GM21825 (cell line): ENCODE results near the gene CLIC5.

Experiments
- ATAC-seq: cut with Tn5 transposase; IDR thresholded peaks from one replicate; pipeline ENCODE4 v1.9.1; 2021; ENCODE audit warnings: mild to moderate bottlenecking, moderate library complexity; ENCODE audit not compliant: unreplicated experiment

The CLIC5 gene

DNA sequence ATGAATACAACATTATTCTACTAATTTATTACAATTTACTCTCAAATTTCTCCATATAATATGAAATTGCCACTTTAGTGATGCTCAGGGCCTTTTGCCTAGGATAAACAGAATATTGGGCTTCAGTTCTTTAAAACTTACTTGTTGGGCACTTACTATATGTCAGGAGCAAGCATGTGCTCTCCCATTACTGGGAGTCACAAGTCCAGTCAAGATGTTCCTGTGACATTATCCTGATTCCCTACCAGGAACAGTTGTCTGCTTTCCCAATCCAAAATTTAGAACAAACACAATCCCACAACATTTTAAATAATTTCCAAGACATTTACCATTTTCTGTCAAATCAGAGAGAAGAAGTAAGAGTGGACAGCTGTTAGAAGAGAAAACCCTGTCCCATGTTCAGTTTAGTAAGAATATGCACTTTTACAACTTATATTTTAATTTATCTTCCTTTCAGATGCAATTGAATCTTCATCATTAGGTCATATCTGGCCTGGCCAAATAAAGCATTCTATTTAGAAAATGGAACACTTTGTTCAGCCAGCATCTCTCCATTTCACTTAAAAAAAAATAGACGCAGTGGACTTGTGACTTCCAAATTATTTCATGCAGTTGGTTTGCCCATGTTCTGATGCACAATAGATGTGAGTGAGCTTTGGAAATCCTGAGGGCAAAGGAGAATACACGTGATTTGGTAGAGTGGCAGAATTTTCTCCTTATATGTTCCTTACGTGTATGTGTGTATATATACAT lies 159.8 kb downstream of the CLIC5 start:
- no peak for ATAC-seq

DNA sequence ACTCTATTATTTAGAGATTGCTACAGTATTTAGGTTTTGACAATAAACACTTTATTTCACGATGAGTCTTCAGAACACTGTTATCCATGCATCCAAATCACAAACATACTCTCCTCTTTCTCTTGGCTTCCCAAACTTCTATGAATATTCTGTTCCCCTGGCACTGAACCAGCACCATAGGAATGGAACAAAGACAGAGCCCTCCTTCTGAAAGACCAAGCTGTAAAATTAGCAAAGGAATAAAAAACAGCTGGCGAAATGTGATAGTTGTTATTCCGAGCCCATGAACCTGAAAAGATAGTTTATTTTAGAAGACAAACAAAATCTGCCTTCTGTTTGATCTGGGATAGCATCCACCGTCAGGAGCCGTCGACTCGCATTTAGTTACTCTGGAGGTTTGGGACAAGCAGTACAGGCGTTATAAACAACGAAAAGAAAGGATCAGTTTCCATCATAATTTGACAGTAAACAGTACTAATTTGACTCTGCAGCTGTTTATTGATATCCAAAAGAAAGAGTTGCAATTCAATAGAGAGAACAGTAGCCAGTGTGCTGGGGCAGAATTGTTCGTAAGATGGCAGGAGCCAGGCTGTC lies 161.4 kb downstream of the CLIC5 start:
- ATAC-seq, result no peak

DNA sequence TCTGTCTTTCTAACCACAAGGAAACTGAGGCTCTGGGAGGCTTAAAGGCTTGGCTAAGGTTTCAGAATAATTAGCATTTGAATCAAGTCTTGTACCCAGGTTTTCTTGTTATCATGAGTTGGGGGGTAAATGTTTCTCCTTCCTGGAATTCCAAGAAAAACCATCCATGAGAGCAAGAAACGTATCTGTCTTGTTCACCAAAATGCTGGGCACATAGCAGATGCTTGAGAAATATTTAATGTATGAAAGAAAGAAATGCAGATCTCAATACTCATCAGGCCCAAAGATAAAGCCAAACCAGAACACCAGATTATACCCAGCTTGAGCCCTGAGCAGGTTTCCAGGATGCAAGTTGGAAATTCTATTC lies 164.6 kb downstream of the CLIC5 start:
- no peak for ATAC-seq

DNA sequence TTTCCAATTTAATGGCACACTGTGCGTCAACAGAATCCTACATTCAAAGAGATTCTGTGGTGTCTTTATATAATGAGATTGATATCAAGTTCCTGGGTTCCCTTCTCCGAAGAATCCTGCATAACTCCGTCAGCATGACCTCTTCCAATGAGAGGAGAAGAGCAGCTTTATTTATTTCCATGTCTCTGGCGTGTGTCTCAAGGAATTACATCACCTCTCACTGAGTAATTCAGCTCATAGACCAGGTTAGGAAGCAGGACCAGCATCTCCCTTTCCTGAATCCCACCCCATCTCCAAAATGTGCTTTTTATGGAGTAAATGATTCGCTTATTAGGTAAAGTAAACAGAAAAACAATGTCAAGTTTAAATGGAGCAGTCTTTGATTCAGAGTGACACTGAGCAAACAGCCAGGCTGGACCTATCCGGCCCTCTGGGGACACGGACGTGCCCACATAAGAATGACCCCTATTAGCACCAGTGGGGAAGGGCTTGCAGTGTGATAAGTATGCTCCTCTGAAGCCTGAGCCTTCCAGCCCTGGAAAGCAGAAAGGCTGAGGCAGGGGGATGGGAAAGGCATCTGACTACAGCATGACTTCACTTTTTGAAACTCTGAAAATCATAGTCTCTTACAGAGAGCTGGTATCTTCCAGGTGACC lies 165.2 kb downstream of the CLIC5 start:
- ATAC-seq, result no peak

DNA sequence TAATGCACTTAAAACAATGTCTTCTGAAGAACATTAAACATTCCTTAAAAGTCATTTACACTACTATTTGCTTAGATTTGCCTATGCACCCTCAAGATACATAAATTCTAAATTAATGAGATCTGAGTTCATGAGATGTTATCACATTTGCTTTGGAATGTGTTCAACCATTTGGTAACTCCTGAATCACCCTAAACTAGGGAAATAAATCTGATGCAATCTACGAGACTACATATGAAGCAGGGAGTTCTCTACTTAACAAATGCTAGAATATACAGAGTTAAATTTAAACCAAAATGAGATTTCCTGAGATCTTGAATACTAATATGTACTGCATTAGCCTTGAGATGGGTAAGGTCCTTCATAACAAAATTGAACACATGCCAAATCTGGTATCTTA lies 170.1 kb downstream of the CLIC5 start:
- ATAC-seq, result no peak

DNA sequence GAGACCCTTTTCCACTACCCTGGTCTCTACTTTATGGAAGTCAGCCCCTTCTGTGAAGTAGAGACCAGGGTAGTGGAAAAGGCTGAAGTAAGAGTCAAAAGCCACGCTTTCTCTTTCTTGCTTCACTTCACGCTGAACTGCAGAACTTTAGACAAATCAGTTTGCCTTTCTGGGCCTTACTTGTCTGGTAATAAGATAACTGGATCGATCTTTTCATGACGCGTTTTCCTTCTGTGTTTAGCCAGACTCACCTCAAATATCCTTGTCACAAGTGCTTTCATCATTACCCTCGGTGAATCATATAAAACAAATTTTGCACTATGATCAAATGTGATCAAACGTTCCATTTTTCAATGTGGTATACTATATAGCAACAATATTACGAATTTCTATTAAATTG lies 170.7 kb downstream of the CLIC5 start:
- no peak for ATAC-seq

DNA sequence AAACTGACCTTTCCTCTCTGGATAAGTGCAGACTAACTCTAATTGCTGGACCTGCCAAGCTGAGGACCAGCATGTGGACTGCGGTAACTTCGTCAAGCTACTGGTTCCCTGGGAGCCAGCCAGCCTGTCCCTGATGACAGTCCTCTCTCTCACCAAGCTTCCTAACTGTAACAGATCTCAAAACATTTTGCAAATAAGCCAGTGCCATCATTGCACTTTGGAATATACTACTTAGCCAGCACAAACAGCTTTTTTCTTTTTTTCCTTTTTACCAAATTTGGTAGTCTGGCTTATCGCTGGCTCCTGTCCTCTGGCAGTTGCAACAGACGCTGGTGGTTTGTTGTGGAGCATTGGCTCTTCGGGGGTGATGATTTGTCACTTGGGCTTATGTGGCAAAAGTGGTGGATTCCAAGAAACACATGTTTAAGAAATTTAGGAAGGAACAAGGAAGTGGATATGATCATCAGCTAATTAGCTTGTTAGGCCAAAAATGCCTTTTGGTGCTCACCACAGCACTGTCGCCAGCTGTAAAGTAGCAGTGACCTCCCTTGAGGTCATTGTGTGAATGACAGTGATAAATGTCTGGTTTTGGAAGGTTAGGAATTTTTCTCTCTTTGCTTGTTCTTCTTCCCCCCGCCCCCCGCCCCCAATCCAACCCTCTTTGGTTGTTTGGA lies 171.7 kb downstream of the CLIC5 start:
- no peak for ATAC-seq

DNA sequence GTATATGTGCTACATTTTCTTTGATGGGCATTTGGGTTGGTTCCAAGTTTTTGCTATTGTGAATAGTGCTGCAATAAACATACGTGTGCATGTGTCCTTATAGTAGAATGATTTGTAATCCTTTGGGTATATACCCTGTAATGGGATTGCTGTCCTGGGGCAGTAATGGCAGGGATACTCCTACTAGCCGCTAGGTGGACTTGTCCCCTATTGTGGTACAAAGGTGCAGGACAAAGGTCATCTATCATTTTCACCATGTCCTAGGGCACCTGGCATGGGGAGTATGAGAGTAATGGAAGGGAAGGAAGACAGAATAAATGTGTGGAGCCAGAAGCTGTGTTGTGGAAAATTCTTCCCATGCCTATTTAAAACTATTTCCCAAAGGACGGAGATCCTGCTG lies 174.6 kb downstream of the CLIC5 start:
- ATAC-seq, result no peak

DNA sequence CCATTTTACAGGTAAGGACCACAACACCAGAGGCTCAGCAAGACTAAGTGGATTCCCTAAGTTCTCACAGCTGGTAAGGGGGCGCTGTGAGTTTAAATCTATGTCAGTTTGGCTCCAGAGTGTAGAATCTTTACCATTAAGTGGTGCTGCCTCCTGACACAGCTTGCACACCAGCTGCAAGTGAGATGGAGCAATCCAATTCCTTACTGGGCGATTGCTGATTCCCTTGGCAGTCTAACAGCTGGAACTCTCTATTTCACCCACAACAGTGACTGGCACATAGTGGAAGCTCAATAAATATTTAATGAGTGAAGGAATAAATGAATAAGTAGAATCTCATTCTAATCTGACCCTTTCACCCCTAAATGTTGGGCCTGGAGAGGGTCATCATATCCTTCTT lies 176.7 kb downstream of the CLIC5 start:
- no peak for ATAC-seq

DNA sequence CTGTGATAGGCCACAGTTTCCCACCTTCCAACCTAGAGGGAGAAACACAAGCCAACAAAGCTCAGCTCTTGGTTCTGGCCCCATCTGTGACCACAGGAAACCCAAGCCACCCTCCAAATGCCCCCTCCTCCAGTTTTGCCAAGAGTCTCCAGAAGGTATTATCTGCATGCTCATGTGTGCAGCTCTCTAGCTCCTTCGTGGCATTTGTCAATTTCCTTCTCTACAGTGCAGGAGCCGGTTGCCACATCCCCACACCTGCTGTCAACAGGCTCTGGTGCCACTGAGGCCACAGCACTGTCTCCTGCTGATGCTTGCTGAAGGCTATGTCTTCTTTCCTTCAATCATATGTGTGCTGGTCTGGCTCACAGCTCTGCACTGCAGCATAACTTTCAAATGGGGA lies 177.2 kb downstream of the CLIC5 start:
- ATAC-seq, result no peak

DNA sequence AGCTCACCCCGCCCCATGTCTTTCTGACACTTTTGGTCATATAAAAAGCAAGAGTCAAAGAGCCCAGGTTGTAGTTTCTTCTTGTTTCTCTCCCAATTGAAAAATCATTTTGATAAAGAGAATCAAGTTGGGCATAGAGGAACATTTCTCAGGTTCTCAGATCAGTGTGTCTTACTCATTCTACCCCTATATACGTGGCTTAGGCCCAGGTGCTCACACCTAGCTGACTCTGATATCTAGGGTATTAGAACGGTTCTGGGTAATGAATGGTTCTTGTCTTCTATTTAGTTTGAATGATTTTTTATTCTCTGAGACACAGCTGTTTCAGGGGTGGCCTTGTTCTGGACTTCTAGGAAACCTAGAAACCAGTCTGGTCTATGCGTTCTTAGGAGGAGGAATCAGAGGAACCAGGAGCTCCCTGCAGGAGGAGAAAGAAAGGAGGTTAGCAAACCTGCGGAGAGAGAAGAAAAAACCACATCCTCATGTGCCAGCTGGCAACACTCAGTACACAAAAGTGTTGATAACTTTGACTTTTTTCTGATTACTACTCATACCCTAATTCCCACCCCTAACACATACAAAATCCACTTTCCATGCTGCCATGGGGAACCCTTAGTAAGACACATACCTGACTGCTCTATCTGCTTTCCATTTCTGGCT lies 178.0 kb downstream of the CLIC5 start:
- no peak for ATAC-seq

DNA sequence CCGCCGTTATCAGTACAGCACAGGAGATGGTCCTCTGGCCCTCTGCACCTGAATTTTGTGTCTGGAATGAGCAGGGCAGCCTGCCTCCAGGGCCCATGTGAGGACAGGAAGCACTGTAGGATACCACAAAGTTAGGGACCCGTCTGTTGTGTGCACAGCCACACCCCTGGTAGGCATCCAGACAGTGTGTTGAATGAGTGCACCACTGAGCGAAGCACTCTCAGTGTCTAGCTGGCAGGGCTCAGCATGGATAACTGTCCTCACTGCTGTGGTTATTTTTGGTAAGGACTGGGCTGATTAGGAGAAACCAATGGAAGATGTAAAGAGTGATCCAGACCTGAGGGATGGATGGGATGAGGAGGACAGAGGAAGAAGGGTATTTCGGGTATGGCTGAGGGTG lies 178.7 kb downstream of the CLIC5 start:
- ATAC-seq, result no peak

DNA sequence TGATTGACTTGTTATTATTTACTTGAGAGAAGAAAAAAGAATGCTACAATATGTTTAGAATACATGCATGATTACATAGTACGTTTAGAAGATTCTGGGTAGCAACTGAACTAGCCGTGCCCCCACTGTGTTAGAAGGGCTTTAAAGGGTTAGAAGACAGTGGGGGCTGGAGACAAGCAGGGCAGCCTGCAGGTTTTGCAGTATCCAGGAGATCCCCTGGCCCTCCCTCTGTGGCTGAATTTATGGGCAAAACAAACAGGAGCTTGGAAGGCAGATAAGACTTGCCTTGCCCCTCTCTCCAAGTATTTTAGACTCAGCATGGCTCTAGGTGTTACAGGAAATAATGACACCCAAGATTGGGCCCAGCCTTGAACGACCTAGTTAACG lies 179.2 kb downstream of the CLIC5 start:
- no peak for ATAC-seq

DNA sequence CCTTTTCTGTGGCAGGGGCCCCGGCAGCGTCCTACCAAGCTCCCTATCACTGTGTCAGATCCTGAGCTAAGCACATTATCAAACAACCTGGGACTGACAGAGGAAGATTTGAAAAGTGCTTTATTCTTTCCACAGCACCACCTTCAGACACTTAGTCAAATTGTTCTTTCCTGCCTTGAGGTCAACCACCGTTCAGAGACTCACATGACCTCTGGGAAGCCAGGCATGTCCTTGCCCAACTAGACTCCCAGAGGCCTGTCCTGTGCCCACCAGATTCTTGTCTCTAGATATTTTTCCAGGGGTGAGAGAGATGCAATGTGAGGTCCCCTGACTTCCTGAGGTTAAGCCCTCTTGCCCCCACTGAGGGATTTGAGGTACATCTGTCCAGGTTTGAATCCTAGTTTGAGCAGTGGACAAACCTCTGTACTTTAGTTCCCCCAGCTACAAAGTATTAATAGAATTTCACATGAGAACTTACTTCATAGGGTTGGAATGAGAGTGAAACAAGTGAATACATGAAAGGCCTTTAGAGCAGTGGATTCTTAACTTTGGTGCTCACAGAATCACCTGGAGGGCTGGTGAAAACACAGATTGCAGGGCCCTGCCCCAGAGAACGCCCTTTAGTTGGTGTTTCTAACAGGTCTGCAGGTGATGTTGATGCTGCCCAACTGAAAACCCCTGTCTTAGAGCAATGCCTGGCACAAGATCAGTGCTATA lies 179.8 kb downstream of the CLIC5 start:
- no peak for ATAC-seq

DNA sequence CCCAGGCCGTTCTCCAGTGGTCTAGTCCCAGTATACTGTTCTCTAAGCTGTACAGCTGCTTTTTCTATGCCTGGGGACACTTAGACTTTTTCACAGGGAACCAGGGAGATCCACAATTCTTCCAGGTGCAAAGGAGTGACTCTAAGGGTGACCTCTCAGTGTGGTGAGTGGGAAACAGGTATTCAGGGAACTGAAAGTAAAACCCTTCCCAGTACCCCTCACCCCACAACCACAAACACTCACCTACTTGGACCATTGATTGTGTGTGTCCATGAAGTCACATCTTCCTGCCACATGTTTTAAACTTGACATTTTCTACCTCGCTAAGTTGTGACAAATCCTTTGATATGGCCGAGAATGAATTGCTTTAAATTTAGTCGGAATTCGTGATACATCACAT lies 183.6 kb downstream of the CLIC5 start:
- no peak for ATAC-seq
